ENCODE data around the gene GTF2H2C. TPM values are rescaled to one million over a fixed set of nuclear protein-coding genes. Genes with fewer than 3 reads are reported as not detected.
"Not testable (repeated sequence)": the region's sequence is repeated elsewhere in the genome, so short reads cannot be mapped to it uniquely, and the experiment has no call there.

GTF2H2C gene
- total RNA-seq, 1 donor from 2014 or later: 42.3 TPM

- not testable (repeated sequence) for DNase-seq
Measured at GRCh38 chr5:69566172-69566571, 6.2 kb downstream of the GTF2H2C start.

- DNase-seq: not testable (repeated sequence)
Measured at GRCh38 chr5:69568072-69568471, 8.1 kb downstream of the GTF2H2C start.

- DNase-seq: not testable (repeated sequence)
Measured at GRCh38 chr5:69583356-69583755, 23.4 kb downstream of the GTF2H2C start.

GRCh38 chr5:69596114-69596840 is 36.3 kb downstream of the GTF2H2C start:
- not testable (repeated sequence) for DNase-seq

GRCh38 chr5:69601947-69602346 is 42.0 kb downstream of the GTF2H2C start:
- not testable (repeated sequence) for DNase-seq

GRCh38 chr5:69606839-69607238 is 46.8 kb downstream of the GTF2H2C start:
- DNase-seq: not testable (repeated sequence)

GRCh38 chr5:69607750-69608149 is 47.8 kb downstream of the GTF2H2C start:
- not testable (repeated sequence) for DNase-seq

- DNase-seq: not testable (repeated sequence)
Measured at GRCh38 chr5:69608861-69609496, 49.0 kb downstream of the GTF2H2C start.

GRCh38 chr5:69614843-69615242 is 54.9 kb downstream of the GTF2H2C start:
- DNase-seq: not testable (repeated sequence)

- DNase-seq: not testable (repeated sequence)
Measured at GRCh38 chr5:69631879-69632278, 71.9 kb downstream of the GTF2H2C start.

Small RNAs within 50 kb of the gene (small RNA-seq; reads per million reads assigned to genes)
- not detected for gene RNU6-724P (ENCODE audit: low replicate concordance)

Other genes with a start within 250 kb of the GTF2H2C start
- 7.3 TPM for gene CCDC125, start 227.4 kb upstream of the GTF2H2C start, total RNA-seq
- gene AK6, start 190.7 kb upstream of the GTF2H2C start, total RNA-seq: 29.8 TPM
- 21.7 TPM for gene TAF9, start 190.7 kb upstream of the GTF2H2C start, total RNA-seq
- gene RAD17, start 190.4 kb upstream of the GTF2H2C start, total RNA-seq: 40.0 TPM
- 3.2 TPM for gene MARVELD2, start 145.1 kb upstream of the GTF2H2C start, total RNA-seq
- gene OCLN, start 67.4 kb upstream of the GTF2H2C start, total RNA-seq: 8.0 TPM